Adipocyte (in vitro differentiated cells): ENCODE measurements around the gene DGKK.

ENCODE experiments used
- DNase-seq: peaks from one replicate; pipeline ENCODE4 v3.0.0-alpha.2; 2015; ENCODE audit warnings: low read depth
- H3K27me3 ChIP-seq: replicated peaks from 2 replicates; pipeline ENCODE4 v1.7.0; 2013; ENCODE audit warnings: mild to moderate bottlenecking, low read length, moderate library complexity; ENCODE audit not compliant: control insufficient read depth, insufficient read depth
- H3K36me3 ChIP-seq: 2 replicates; pipeline ENCODE4 v1.7.0; 2013; ENCODE audit warnings: low read length, mild to moderate bottlenecking, moderate library complexity; ENCODE audit not compliant: control insufficient read depth, insufficient read depth, severe bottlenecking
- H3K4me1 ChIP-seq: 2 replicates; pipeline ENCODE4 v1.7.0; 2013; ENCODE audit warnings: mild to moderate bottlenecking, low read length, moderate library complexity; ENCODE audit not compliant: control insufficient read depth, insufficient read depth
- H3K4me3 ChIP-seq: 2 replicates; pipeline ENCODE4 v1.7.0; 2013; ENCODE audit warnings: mild to moderate bottlenecking, low read length, moderate library complexity
- H3K9ac ChIP-seq: 2 replicates; pipeline ENCODE4 v1.7.0; 2013; ENCODE audit warnings: mild to moderate bottlenecking, low read length, moderate library complexity
- H3K9me3 ChIP-seq: 2 replicates; pipeline ENCODE4 v1.7.0; 2013; ENCODE audit warnings: mild to moderate bottlenecking, low read length, moderate library complexity; ENCODE audit not compliant: control insufficient read depth

The DGKK gene

DNA sequence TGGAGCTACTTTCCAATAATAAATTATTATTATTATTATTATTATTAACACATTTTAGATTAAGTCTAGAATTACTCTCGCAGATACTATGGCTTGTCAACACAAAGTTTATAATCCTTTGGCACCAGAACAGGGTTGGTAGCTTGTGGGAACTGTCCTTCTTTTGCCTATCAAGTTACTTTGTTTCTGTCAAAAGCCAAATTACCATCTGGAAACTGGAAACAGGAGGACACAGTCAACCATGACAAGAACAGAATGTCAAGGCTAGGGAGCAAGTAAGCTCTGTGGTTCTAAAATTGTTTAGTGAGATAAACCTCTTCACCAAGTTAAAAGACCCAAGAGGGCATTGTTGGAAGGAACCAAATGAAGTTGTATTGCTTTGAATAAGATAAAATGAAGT lies 42.5 kb downstream of the DGKK start:
- H3K9me3 ChIP-seq = peaks cover 14% of the 10 kb centered on the region
- peaks cover 28% of the 10 kb centered on the region for H3K27me3 ChIP-seq
- no peaks in the 10 kb centered on the region for H3K36me3 ChIP-seq
- no peaks in the 10 kb centered on the region for H3K4me1 ChIP-seq
- no peak overlapping the region for H3K9ac ChIP-seq
- H3K4me3 ChIP-seq = no peak overlapping the region
- no peak for DNase-seq

DNA sequence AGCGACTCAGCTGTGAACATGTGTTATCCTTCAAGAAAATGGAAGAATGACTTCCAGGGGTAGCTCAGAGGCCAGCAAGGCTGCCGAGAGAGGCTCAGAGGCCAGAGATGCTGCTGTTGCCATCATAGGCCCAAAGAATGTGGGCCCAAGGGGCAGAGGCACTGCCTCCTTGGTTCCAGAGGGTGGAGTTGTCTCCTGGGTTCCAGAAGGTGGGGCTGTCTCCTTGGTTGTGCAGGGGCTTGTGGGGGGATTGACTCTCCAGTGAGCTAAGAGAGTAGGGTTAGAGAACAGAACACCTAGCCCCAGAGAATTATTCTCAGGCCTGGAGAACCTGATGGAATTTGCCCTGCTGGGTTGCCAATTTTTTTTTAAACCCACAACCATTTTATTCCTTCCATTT lies 62.6 kb downstream of the DGKK start:
- Histone ChIP-seq H3K4me1 (no peaks in the 10 kb centered on the region), H3K27me3 (peaks cover 9% of the 10 kb centered on the region), H3K9me3 (peaks cover 37% of the 10 kb centered on the region), H3K36me3 (no peaks in the 10 kb centered on the region), H3K4me3 (no peak overlapping the region), H3K9ac (no peak overlapping the region)
- no peak for DNase-seq

DNA sequence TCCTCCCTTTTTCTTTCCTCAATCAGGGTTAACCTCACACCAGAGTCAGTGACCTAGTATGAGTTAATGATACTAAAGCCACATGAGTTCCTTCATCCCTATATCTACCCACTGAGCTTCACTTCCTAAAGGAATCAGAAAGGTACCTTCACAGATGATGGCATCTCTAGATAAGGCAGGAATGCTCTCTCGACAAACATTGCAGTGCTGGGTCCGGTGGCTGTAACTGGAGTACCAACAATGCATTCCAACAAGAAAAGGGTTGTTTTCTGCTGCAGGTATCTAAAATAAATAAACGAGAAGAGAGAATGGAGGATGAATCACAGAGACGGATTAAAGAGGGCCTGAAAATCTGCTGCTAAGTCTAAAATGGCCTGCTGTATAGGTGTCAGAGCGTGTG lies 66.7 kb downstream of the DGKK start:
- Histone ChIP-seq H3K9me3 (peaks cover 24% of the 10 kb centered on the region), H3K4me1 (no peaks in the 10 kb centered on the region), H3K4me3 (no peak overlapping the region), H3K27me3 (peaks cover 15% of the 10 kb centered on the region), H3K36me3 (no peaks in the 10 kb centered on the region), H3K9ac (no peak overlapping the region)
- DNase-seq = no peak

DNA sequence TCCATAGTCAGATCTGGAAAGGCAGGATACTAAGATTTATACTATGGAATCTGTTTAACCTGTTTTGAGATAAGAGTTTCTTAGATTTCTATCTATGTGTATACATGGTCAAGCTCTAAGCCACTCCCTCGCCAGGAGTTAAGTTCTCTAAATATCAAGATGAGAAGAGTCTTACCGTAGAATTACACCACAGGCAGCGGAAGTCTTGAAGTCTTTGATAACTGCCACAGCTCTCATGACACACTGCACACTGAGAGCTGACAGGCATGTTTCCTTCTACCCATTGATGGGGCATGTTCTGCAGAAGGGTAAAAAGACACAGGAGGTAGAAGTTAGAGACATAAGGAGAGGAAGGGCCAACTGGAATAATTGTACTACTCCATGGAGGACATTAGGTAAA lies 67.7 kb downstream of the DGKK start:
- H3K36me3 ChIP-seq = no peaks in the 10 kb centered on the region
- no peak overlapping the region for H3K9ac ChIP-seq
- peaks cover 21% of the 10 kb centered on the region for H3K27me3 ChIP-seq

DNA sequence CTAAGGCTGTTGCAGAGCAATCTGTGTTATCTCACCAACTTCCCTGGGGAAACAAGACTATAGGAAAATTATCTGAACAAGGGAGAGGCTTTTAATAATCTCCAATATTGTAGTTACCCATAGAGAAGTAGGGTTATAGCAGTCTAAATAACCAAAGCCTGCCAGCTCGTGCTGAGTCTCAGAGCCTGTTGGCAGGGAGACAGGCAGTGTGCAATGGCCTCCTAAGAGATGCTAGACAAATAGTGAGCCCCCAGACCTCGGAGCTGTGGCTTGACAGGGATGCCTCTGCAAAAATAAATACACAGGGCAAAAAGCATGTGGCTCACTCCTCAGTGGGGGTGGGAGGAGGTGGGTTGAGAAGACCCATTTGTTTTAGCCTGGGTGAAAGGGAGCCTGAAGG lies 76.7 kb downstream of the DGKK start:
- H3K4me3 ChIP-seq = no peak overlapping the region
- no peak overlapping the region for H3K9ac ChIP-seq
- H3K9me3 ChIP-seq = peaks cover 5% of the 10 kb centered on the region
- peaks cover 28% of the 10 kb centered on the region for H3K27me3 ChIP-seq
- no peak for DNase-seq
- no peaks in the 10 kb centered on the region for H3K4me1 ChIP-seq
- no peaks in the 10 kb centered on the region for H3K36me3 ChIP-seq

More for the DNA sequence above, 67.7 kb downstream of the DGKK start:
- Histone ChIP-seq H3K4me3 (no peak overlapping the region), H3K9me3 (peaks cover 24% of the 10 kb centered on the region), H3K4me1 (no peaks in the 10 kb centered on the region)
- DNase-seq = no peak

DNA sequence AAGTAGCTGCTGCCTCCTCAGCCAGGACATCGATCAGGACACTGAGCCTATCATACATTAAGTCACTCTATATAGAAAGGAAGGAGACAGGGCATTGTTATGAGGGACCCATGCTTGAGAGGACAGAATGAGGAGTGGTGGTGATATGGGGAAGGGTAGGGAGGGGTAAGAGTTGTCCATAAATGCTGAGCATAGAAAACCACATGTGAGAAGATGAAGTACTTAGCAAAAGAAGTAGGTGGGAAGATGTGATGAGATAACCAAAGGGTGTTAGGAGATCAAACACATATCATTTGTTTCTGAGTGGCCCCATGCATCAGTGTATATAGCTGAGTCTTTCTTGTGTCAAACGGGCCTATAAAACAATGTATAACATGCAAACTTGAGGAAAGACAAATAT lies 84.1 kb downstream of the DGKK start:
- no peak overlapping the region for H3K9ac ChIP-seq
- peaks cover 9% of the 10 kb centered on the region for H3K9me3 ChIP-seq
- no peaks in the 10 kb centered on the region for H3K36me3 ChIP-seq
- peaks cover 26% of the 10 kb centered on the region for H3K27me3 ChIP-seq
- H3K4me3 ChIP-seq = no peak overlapping the region
- DNase-seq = no peak
- H3K4me1 ChIP-seq = no peaks in the 10 kb centered on the region

DNA sequence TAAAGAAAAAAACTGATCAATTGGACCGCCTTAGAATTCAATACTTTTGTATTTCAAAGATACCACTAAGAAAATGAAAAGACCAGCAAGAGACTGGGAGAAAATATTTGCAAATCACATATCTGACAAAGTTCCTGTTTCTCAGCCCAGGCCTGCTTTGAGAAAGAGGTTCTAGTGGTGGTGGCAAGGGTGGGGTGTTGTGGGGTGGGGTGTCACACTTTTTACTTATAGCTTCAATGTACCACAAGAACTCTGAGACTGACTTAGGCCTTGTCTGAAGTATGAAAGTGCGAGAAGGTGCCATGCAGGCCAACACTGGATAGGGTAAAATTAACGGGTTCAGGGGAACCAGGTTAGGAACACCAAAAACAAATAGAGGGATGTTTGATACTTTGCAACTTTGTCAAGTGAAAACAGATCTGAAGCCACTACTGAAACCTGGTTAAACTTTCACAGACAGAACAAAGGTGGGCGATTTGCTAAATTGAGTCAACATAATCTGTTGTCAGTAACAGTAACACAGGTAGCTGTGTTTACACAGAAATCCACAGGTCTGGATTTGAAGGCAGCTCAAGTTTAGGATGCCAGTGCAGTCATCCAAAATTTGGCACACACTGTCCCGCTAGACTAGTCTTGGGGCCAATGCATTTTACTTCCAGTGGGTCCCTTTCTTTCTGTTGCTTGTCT lies 88.8 kb downstream of the DGKK start:
- no peak overlapping the region for H3K9ac ChIP-seq
- H3K27me3 ChIP-seq = peaks cover 20% of the 10 kb centered on the region
- no peaks in the 10 kb centered on the region for H3K4me1 ChIP-seq
- no peaks in the 10 kb centered on the region for H3K36me3 ChIP-seq
- peaks cover 8% of the 10 kb centered on the region for H3K9me3 ChIP-seq
- no peak for DNase-seq
- no peak overlapping the region for H3K4me3 ChIP-seq

DNA sequence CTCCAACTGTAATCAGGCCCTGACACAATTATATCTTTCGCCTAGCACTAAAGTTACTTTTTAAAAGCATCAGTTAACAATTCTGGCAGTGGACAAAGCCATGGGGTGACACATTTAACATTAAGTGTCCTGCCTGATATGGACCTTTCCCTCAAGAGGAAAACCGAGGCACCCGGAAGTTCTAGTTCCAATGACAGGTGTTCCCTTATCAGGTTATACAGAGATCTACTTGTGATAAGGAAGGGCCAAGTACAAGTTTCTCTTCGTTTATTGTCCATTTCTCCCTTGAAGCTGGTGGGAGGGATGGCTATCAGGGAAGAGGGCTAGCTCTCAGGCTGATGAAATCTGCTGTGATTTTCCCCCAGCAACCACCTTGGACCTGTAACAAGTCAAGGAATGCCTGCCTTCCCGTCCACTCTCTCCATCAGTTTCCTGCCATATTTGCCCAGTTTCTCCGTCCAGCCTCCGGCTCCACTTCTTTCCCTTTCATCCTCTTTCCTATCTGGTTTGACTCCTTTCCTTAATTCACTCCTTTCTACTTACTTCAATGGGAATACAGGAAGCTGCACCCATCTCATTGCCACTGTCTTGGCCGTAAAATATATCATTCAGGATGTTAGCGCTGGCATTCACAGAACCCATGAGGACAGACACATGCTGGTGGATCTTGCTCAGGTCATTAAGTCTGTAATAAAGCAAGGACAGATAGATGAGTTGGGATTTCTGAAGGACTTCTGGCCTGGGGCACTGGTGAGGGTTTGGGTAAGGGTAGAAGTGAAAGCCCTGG lies 95.0 kb downstream of the DGKK start:
- Histone ChIP-seq H3K4me1 (no peaks in the 10 kb centered on the region), H3K27me3 (peaks cover 31% of the 10 kb centered on the region), H3K4me3 (no peak overlapping the region), H3K9me3 (peaks cover 16% of the 10 kb centered on the region), H3K9ac (no peak overlapping the region), H3K36me3 (no peaks in the 10 kb centered on the region)
- DNase-seq = no peak

DNA sequence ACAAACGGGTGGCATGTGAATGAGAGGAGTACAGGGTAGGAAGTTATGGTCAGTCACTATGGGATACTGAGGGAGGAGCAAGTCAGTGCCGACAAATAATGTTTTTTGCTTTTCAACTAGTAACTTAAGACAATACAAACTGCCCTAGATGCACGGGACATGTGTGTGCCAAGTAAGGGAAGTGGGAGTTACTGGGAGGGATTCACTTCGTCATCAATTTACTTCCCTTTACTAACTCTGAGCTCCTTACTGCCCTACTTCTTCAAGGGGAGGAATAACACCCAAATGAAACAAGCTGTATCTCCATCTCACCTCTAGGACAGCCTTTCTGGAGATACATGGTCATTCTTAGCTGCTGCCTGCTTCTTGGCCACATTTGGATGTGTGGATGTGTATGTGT lies 97.7 kb downstream of the DGKK start:
- no peaks in the 10 kb centered on the region for H3K36me3 ChIP-seq
- H3K9ac ChIP-seq = no peak overlapping the region
- peaks cover 40% of the 10 kb centered on the region for H3K27me3 ChIP-seq
- no peaks in the 10 kb centered on the region for H3K4me1 ChIP-seq
- no peak overlapping the region for H3K4me3 ChIP-seq
- H3K9me3 ChIP-seq = peaks cover 18% of the 10 kb centered on the region
- DNase-seq = no peak

DNA sequence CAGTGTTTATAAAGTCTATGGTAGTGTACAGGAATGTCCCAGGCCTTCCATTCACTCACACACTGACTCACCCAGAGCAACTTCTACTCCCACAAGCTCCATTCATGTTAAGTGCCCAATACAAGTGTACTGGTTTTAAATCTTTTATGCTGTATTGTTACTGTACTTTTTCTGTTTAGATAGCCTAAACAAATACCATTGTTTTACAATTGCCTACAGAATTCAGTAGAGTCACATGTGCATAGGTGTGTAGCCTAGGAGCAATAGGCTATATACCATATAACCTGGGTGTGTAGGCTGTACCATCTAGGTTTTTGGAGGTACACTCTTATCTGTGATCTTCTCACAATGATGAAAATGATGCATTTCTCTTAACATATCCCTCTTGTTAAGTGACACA lies 126.7 kb downstream of the DGKK start:
- no peak for DNase-seq
- Histone ChIP-seq H3K36me3 (no peaks in the 10 kb centered on the region), H3K4me3 (no peak overlapping the region), H3K9me3 (peaks cover 4% of the 10 kb centered on the region), H3K9ac (no peak overlapping the region), H3K4me1 (no peaks in the 10 kb centered on the region), H3K27me3 (peaks cover 28% of the 10 kb centered on the region)

DNA sequence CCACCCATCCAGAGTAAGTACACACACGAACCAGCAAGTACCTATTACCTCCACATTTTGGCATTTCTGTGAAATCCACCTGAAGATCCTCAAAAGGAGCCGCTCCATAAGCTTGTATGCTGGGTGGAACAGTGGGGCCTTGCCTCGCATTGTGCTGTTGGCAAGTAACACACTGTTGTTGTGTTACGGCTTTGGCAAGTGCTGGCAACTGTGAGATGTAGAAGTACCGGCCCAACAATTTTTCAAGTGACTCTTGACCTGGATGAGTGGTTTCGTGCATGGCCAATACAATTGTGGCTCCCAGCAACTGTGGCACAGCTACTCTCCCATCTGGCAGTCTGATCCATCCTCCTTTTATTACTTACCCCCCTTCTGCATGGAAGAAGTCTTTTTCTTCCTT lies 137.3 kb downstream of the DGKK start:
- Histone ChIP-seq H3K27me3 (peaks cover 10% of the 10 kb centered on the region), H3K9me3 (peaks cover 1% of the 10 kb centered on the region), H3K4me3 (no peak overlapping the region), H3K4me1 (no peaks in the 10 kb centered on the region), H3K36me3 (no peaks in the 10 kb centered on the region), H3K9ac (no peak overlapping the region)
- no peak for DNase-seq
